HG02973 (cell line): Measurements from ENCODE around the gene HSDL2.
"Not testable (repeated sequence)": the region's sequence is repeated elsewhere in the genome, so short reads cannot be mapped to it uniquely, and the experiment has no call there.

Experiments used
- ATAC-seq: cut with Tn5 transposase; IDR thresholded peaks from one replicate; pipeline ENCODE4 v1.9.1; 2021; ENCODE audit warnings: moderate library complexity; ENCODE audit not compliant: unreplicated experiment

HSDL2 gene

GRCh38 chr9:112365257-112365656 is 14.7 kb upstream of the HSDL2 start:
- ATAC-seq = not testable (repeated sequence)

GRCh38 chr9:112366591-112366990 is 13.3 kb upstream of the HSDL2 start:
- no peak for ATAC-seq

GRCh38 chr9:112367465-112367864 is 12.4 kb upstream of the HSDL2 start:
- no peak for ATAC-seq

- no peak for ATAC-seq
Measured at GRCh38 chr9:112369817-112370216, 10.1 kb upstream of the HSDL2 start.

GRCh38 chr9:112371060-112371459 is 8.8 kb upstream of the HSDL2 start:
- ATAC-seq = no peak

GRCh38 chr9:112373666-112374065 is 6.2 kb upstream of the HSDL2 start:
- ATAC-seq = not testable (repeated sequence)

GRCh38 chr9:112374232-112374631 is 5.7 kb upstream of the HSDL2 start:
- ATAC-seq = not testable (repeated sequence)

GRCh38 chr9:112375361-112375760 is 4.5 kb upstream of the HSDL2 start:
- no peak for ATAC-seq

- ATAC-seq = no peak
Measured at GRCh38 chr9:112377087-112377486, 2.8 kb upstream of the HSDL2 start.

- ATAC-seq = no peak
Measured at GRCh38 chr9:112377684-112378327, 2.1 kb upstream of the HSDL2 start.

- ATAC-seq = peak; percentile 1
Measured at GRCh38 chr9:112378328-112379176, 1.4 kb upstream of the HSDL2 start.

- ATAC-seq = peak; percentile 76
Measured at GRCh38 chr9:112379177-112380101, 469 bp upstream of the HSDL2 start.

- ATAC-seq = no peak
Measured at GRCh38 chr9:112380825-112381221, 915 bp downstream of the HSDL2 start.

- ATAC-seq = no peak
Measured at GRCh38 chr9:112382066-112382465, 2.2 kb downstream of the HSDL2 start.

- ATAC-seq = no peak
Measured at GRCh38 chr9:112382501-112383364, 2.8 kb downstream of the HSDL2 start.

GRCh38 chr9:112384219-112384618 is 4.3 kb downstream of the HSDL2 start:
- ATAC-seq = no peak

- no peak for ATAC-seq
Measured at GRCh38 chr9:112384690-112385089, 4.8 kb downstream of the HSDL2 start.

- ATAC-seq = no peak
Measured at GRCh38 chr9:112387115-112387514, 7.2 kb downstream of the HSDL2 start.

- not testable (repeated sequence) for ATAC-seq
Measured at GRCh38 chr9:112389897-112390296, 10.0 kb downstream of the HSDL2 start.

GRCh38 chr9:112391936-112392560 is 12.1 kb downstream of the HSDL2 start:
- ATAC-seq = not testable (repeated sequence)
